ENCODE data around the gene WDR90.

DNA sequence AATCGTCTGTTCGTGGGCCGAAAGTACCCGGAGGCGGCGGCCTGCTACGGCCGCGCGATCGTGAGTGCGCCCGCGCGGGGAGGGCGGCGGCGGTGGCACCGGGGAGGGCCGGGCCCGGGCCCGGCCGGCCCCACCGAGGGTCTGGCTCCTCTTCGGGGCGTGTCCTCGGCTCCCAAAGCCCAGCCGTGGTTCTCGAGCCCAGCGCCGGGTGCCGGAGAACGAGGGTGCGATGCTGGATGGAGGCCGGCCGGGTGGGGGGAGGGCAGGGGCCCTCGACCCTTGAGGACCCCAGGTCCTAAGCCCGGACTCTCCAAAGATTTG is 31.4 kb downstream of the WDR90 start:
- TF ChIP-seq, protein P1, sequence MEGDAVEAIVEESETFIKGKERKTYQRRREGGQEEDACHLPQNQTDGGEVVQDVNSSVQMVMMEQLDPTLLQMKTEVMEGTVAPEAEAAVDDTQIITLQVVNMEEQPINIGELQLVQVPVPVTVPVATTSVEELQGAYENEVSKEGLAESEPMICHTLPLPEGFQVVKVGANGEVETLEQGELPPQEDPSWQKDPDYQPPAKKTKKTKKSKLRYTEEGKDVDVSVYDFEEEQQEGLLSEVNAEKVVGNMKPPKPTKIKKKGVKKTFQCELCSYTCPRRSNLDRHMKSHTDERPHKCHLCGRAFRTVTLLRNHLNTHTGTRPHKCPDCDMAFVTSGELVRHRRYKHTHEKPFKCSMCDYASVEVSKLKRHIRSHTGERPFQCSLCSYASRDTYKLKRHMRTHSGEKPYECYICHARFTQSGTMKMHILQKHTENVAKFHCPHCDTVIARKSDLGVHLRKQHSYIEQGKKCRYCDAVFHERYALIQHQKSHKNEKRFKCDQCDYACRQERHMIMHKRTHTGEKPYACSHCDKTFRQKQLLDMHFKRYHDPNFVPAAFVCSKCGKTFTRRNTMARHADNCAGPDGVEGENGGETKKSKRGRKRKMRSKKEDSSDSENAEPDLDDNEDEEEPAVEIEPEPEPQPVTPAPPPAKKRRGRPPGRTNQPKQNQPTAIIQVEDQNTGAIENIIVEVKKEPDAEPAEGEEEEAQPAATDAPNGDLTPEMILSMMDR (IDR thresholded peaks at IDR 0.05) = no peak
- TF ChIP-seq POLR2AphosphoS5 (IDR thresholded peaks at IDR 0.05) (no peak), EP300 (IDR thresholded peaks at IDR 0.05; ENCODE audit: low read depth) (no peak)

Measured in transverse colon (tissue), 4 donors.